Ovary (tissue), 3 donors: ENCODE data around the gene TOMM22.

ENCODE experiments used
- CTCF ChIP-seq, 3 donors: fragments of 450-650 bp in 2 of 3; fragments of 200-600 bp in 1 of 3; IDR thresholded peaks; one replicate each; pipeline versions ENCODE4 v1.5.1 to v1.8.0; 2016 to 2022; ENCODE audit warnings: antibody characterized with exemption in 3 of 3, mild to moderate bottlenecking in 1 of 3
- POLR2A ChIP-seq: fragments of 450-650 bp; IDR thresholded peaks from one replicate; pipeline ENCODE4 v1.6.1; 2017; ENCODE audit warnings: antibody characterized with exemption, mild to moderate bottlenecking, moderate library complexity
- donor health status: DM: no; HTN: no; CAD: no.

GRCh38 chr22:38713921-38714320 lies 32.2 kb downstream of the TOMM22 start:
- no peak for TF ChIP-seq CTCF (IDR thresholded peaks at IDR 0.05)
- TF ChIP-seq POLR2A = no peak
